ENCODE measurements around the gene MRPL43. TPM values are rescaled to one million over a fixed set of nuclear protein-coding genes. Genes with fewer than 3 reads are reported as not detected.

Gene MRPL43
- total and polyA plus RNA-seq, 5 donors = 47.2 to 90.6 (median 61.2) TPM

GRCh38 chr10:101000915-101001658 lies 13.8 kb upstream of the MRPL43 start:
- Histone ChIP-seq H3K9me3 (ENCODE audit: control insufficient read depth, low read length) (no peaks in the 10 kb centered on the region), H3K27ac (ENCODE audit: low read length) (peak overlapping the region; percentile 97), H3K4me3 (ENCODE audit: low read length) (peak overlapping the region; percentile 89), H3K4me1 (ENCODE audit: control insufficient read depth, insufficient read depth, low read length) (peaks cover 13% of the 10 kb centered on the region), H3K27me3 (ENCODE audit: control insufficient read depth, insufficient read depth) (no peaks in the 10 kb centered on the region)
- intact Hi-C loops (cut with DNase I) = no loop called here
- DNase-seq (peak; percentile 93 to 96 (median 94)), ATAC-seq (peak; percentile 55 to 60)
- 10% methylated on average over 12 of the region's 12 CpGs for WGBS

DNA sequence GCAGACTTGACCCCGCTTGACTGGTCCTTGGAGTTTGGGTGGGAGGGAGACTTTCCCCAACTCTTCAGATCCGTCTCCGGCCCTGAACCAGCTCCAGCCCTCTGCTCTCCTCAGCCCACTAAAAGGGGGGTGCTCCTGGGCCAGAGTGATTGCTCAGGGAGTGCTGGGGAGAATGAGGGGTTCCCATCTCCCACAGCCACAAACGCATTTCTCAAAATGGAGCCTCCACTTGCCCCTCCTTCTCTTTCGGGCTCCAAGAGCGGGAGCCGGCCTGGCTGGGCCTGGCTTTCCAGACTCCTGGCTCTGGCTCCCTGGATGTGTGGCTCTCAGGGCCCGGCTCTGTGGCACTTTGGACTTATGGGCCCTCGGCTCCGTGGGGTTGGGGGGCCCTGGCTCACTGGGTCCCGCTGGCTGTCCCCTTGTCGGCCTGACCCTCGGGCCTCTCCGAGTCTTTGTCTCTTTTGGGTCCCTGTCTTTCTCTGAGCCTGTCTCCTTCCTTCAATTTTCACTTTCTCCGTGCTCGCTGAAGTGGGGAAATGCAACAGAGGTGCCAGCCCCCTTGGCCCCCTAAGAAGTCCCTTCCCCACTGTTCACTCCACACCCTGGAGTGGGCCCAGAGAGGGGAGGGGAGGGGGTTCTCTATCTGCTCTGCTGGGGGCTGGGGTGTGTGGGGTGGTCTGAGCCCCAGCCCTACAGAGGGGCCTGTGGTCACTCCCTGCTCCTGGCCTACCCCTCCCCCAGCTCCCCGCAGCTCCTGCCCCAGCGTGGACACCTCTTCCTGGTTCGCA lies 13.0 kb upstream of the MRPL43 start:
- intact Hi-C loops (cut with DNase I) = no loop called here
- DNase-seq = peak in 2 of 3 donors; percentile 79 to 82
- ATAC-seq = no peak
- WGBS = 3% methylated on average over 19 of the region's 19 CpGs
- Histone ChIP-seq H3K9me3 (ENCODE audit: control insufficient read depth, low read length) (no peaks in the 10 kb centered on the region), H3K4me1 (ENCODE audit: control insufficient read depth, insufficient read depth, low read length) (peaks cover 13% of the 10 kb centered on the region), H3K27me3 (ENCODE audit: control insufficient read depth, insufficient read depth) (no peaks in the 10 kb centered on the region), H3K27ac (ENCODE audit: low read length) (peak overlapping the region; percentile 97), H3K4me3 (ENCODE audit: low read length) (peak overlapping the region; percentile 89)

GRCh38 chr10:100999742-101000126 lies 12.4 kb upstream of the MRPL43 start, which contains the start of gene LZTS2:
Gene LZTS2, plus strand, starts transcription at chr10:100999808. Its CDS starts 2,731 bp downstream, at chr10:101002539.
- Histone ChIP-seq H3K4me1 (ENCODE audit: control insufficient read depth, insufficient read depth, low read length) (peaks cover 13% of the 10 kb centered on the region), H3K27ac (ENCODE audit: low read length) (peak within 1 kb of the TSS; percentile 97), H3K9me3 (ENCODE audit: control insufficient read depth, low read length) (no peaks in the 10 kb centered on the region), H3K27me3 (ENCODE audit: control insufficient read depth, insufficient read depth) (no peaks in the 10 kb centered on the region), H3K4me3 (ENCODE audit: low read length) (peak within 1 kb of the TSS; percentile 89)
- under 1% methylated on average over 44 of the region's 44 CpGs for WGBS
- intact Hi-C loops (cut with DNase I) = no loop called here
- DNase-seq = no peak
- ATAC-seq = no peak

- peak; percentile 88 to 95 (median 94) for DNase-seq
- Histone ChIP-seq H3K4me1 (ENCODE audit: control insufficient read depth, insufficient read depth, low read length) (peaks cover 13% of the 10 kb centered on the region), H3K4me3 (ENCODE audit: low read length) (peak overlapping the region; percentile 89), H3K27me3 (ENCODE audit: control insufficient read depth, insufficient read depth) (no peaks in the 10 kb centered on the region), H3K9me3 (ENCODE audit: control insufficient read depth, low read length) (no peaks in the 10 kb centered on the region), H3K27ac (ENCODE audit: low read length) (peak overlapping the region; percentile 97)
- ATAC-seq = peak; percentile 78 to 80
- WGBS = under 1% methylated on average over 83 of the region's 83 CpGs
- intact Hi-C loops (cut with DNase I) = no loop called here
These were observed 11.9 kb upstream of the MRPL43 start for GRCh38 chr10:100998991-100999741.

- H3K4me1 ChIP-seq (ENCODE audit: control insufficient read depth, insufficient read depth, low read length) = peaks cover 13% of the 10 kb centered on the region
- WGBS = 1% methylated on average over 25 of the region's 25 CpGs
These were observed 11.1 kb upstream of the MRPL43 start for GRCh38 chr10:100998183-100998990.

DNA sequence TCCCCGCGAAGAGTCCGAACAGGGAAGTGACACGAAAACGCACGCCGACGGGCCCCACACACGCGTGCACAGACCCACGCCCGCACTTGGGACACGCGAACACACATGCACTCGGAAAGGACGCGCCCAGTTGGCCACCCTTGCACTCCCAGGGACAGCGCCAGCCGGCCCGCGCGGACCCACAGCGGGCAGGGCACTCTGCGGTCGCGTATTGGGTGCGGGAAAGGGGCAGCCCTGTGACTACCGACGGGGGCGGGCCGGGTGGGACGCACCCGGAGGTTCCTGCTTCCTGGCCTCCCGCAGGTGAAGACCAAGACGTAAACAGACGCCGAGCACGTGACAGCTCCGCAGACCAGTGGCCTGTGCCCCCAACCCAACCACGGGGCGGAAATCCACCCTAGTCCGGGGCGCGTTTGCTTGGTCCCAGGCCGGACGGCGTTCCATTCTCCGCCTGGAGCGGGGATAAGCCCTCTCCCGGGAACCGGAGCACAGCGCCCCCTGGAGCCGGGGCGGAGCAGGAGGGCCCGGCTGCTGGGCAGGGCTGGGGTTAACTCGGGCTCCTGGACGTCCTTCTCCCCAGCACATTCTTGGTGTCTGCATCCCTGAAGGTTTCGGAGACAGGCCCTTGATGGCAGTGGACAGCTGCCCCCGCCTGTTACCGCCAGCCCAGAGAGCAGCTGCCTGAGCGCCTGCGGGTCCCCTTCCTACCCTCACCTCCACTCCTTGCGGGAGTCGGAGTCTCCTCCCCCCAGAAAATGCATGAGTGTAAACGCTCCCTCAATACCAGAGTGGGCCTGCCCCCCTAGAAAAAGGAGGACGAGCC lies 10.3 kb upstream of the MRPL43 start:
- under 1% methylated on average over 66 of the region's 66 CpGs for WGBS
- intact Hi-C loops (cut with DNase I) = no loop called here
- Histone ChIP-seq H3K27ac (ENCODE audit: low read length) (peak overlapping the region; percentile 97), H3K27me3 (ENCODE audit: control insufficient read depth, insufficient read depth) (no peaks in the 10 kb centered on the region), H3K4me3 (ENCODE audit: low read length) (peak overlapping the region; percentile 89), H3K4me1 (ENCODE audit: control insufficient read depth, insufficient read depth, low read length) (peaks cover 13% of the 10 kb centered on the region), H3K9me3 (ENCODE audit: control insufficient read depth, low read length) (no peaks in the 10 kb centered on the region)
- DNase-seq (peak; percentile 79 to 94 (median 90)), ATAC-seq (peak; percentile 44 to 49)

More at GRCh38 chr10:100998183-100998990, 11.1 kb upstream of the MRPL43 start:
- peak; percentile 84 to 94 (median 94) for DNase-seq
- ATAC-seq = peak; percentile 60 to 62
- Histone ChIP-seq H3K27ac (ENCODE audit: low read length) (peak overlapping the region; percentile 97), H3K9me3 (ENCODE audit: control insufficient read depth, low read length) (no peaks in the 10 kb centered on the region), H3K27me3 (ENCODE audit: control insufficient read depth, insufficient read depth) (no peaks in the 10 kb centered on the region), H3K4me3 (ENCODE audit: low read length) (peak overlapping the region; percentile 89)
- intact Hi-C loops (cut with DNase I) = no loop called here

GRCh38 chr10:100996678-100997359 lies 9.5 kb upstream of the MRPL43 start:
- Histone ChIP-seq H3K27ac (ENCODE audit: low read length) (no peak overlapping the region), H3K4me3 (ENCODE audit: low read length) (peak overlapping the region; percentile 89), H3K27me3 (ENCODE audit: control insufficient read depth, insufficient read depth) (no peaks in the 10 kb centered on the region), H3K4me1 (ENCODE audit: control insufficient read depth, insufficient read depth, low read length) (peaks cover 7% of the 10 kb centered on the region), H3K9me3 (ENCODE audit: control insufficient read depth, low read length) (no peaks in the 10 kb centered on the region)
- 7% methylated on average over 46 of the region's 46 CpGs for WGBS
- intact Hi-C loops (cut with DNase I) = no loop called here
- peak in 2 of 3 donors; percentile 71 to 81 for DNase-seq
- no peak for ATAC-seq

DNA sequence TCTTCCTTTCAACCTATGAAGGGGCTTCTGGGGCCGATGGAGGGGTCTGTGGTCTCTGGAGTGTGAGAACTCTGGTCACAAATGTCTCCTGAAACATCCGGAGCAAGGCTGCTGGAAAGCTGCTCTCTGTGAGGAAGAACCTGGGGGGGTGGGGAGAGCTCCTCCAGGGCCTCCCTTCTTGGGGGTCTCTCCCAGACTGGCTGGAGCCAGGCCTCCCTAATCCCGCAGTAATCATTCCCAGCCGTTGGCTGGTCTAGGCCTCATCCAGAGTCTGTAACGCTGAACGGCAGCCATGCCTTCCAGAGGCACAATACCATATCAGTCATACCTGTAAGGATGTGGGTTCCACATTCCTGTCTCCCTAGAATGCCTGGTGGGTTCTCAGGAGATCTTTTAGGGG lies 7.9 kb upstream of the MRPL43 start:
- H3K27me3 ChIP-seq (ENCODE audit: control insufficient read depth, insufficient read depth) = no peaks in the 10 kb centered on the region
- H3K9me3 ChIP-seq (ENCODE audit: control insufficient read depth, low read length) = no peaks in the 10 kb centered on the region
- WGBS = 59% methylated on average over 6 of the region's 6 CpGs
- no peak overlapping the region for H3K27ac ChIP-seq (ENCODE audit: low read length)
- intact Hi-C loops (cut with DNase I) = loop anchor here in 1 of 4 donors (2.0 kb wide), 1 partner anchor 18 kb away; no protein-coding TSS in a partner anchor
- no peak overlapping the region for H3K4me3 ChIP-seq (ENCODE audit: low read length)
- ATAC-seq (no peak), DNase-seq (no peak)
- H3K4me1 ChIP-seq (ENCODE audit: control insufficient read depth, insufficient read depth, low read length) = peaks cover 6% of the 10 kb centered on the region

- Histone ChIP-seq H3K4me3 (ENCODE audit: low read length) (no peak overlapping the region), H3K27me3 (ENCODE audit: control insufficient read depth, insufficient read depth) (no peaks in the 10 kb centered on the region), H3K9me3 (ENCODE audit: control insufficient read depth, low read length) (no peaks in the 10 kb centered on the region), H3K4me1 (ENCODE audit: control insufficient read depth, insufficient read depth, low read length) (peaks cover 6% of the 10 kb centered on the region), H3K27ac (ENCODE audit: low read length) (no peak overlapping the region)
- ATAC-seq (no peak), DNase-seq (no peak)
- 52% methylated on average over 10 of the region's 10 CpGs for WGBS
- intact Hi-C loops (cut with DNase I) = loop anchor here in 2 of 4 donors (1.0 to 2.0 kb wide), 2 partner anchors 19 to 20 kb away; no protein-coding TSS in a partner anchor
These were observed 6.8 kb upstream of the MRPL43 start for GRCh38 chr10:100993986-100994708.

All from right cardiac atrium (tissue), 5 donors.